ENCODE data around the gene NXPH2. TPM values are rescaled to one million over a fixed set of nuclear protein-coding genes. Genes with fewer than 3 reads are reported as not detected.
"Not testable (repeated sequence)": the region's sequence is repeated elsewhere in the genome, so short reads cannot be mapped to it uniquely, and the experiment has no call there.

Gene NXPH2
- total and polyA plus RNA-seq, 4 donors, result 12.7 to 23.3 (median 15.8) TPM

DNA sequence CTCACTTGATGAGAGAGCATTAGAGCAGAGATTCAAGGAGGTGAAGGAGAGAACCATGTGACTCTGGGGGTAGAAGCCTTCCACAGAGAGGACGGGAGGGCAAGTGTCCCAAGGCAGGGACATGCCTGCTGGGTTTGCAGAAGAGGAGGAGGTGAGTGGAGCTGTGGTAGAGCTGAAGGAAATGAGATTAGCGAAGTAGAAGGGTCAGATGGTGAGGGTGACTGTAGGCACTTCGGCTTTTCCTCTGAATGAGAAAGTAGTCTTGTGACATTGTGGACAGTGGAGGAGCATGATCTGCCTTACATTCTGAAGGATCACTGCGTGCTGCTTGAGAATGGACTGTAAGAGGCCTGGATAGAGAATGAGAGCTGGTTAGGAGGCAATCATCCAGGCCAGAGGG is 126.0 kb downstream of the NXPH2 start:
- Histone ChIP-seq H3K4me1 (ENCODE audit: control insufficient read depth, insufficient read depth, low read length) (no peaks in the 10 kb centered on the region), H3K27ac (ENCODE audit: low read depth, low read length) (no peak overlapping the region), H3K27me3 (ENCODE audit: control insufficient read depth, insufficient read depth, low read length) (no peaks in the 10 kb centered on the region), H3K4me3 (ENCODE audit: low read depth, low read length) (no peak overlapping the region), H3K9me3 (ENCODE audit: control insufficient read depth, insufficient read depth, low read length) (no peaks in the 10 kb centered on the region), H3K36me3 (ENCODE audit: control insufficient read depth, insufficient read depth, low read length) (no peaks in the 10 kb centered on the region)
- WGBS (ENCODE audit: insufficient coverage), result 88% methylated on average over 4 of the region's 4 CpGs
- no peak for DNase-seq (ENCODE audit: low read depth in 4 of 6, low spot score in 6 of 6)

DNA sequence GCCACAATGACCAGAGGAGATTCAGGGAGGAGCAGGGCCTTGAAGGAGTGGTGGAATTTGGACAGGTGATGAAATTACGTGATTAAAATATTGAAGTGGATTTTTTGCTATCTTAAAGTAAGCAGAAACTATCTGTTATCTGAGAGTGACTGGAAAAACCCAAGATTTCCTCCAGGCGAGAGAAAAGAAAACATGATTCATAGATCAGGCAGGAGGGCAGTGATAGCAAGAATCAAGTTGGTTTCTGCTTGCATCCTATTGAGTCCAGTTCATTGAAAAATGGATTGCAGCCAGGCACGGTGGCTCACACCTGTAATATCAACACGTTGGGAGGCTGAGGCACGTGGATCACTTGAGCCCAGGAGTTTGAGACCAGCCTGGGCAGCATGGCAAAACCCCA is 127.8 kb downstream of the NXPH2 start:
- Histone ChIP-seq H3K4me1 (ENCODE audit: control insufficient read depth, insufficient read depth, low read length) (no peaks in the 10 kb centered on the region), H3K27me3 (ENCODE audit: control insufficient read depth, insufficient read depth, low read length) (no peaks in the 10 kb centered on the region), H3K9me3 (ENCODE audit: control insufficient read depth, insufficient read depth, low read length) (no peaks in the 10 kb centered on the region), H3K4me3 (ENCODE audit: low read depth, low read length) (no peak overlapping the region), H3K36me3 (ENCODE audit: control insufficient read depth, insufficient read depth, low read length) (no peaks in the 10 kb centered on the region), H3K27ac (ENCODE audit: low read depth, low read length) (no peak overlapping the region)
- WGBS (ENCODE audit: insufficient coverage), result 79% methylated on average over 2 of the region's 5 CpGs
- no peak for DNase-seq (ENCODE audit: low read depth in 4 of 6, low spot score in 6 of 6)

DNA sequence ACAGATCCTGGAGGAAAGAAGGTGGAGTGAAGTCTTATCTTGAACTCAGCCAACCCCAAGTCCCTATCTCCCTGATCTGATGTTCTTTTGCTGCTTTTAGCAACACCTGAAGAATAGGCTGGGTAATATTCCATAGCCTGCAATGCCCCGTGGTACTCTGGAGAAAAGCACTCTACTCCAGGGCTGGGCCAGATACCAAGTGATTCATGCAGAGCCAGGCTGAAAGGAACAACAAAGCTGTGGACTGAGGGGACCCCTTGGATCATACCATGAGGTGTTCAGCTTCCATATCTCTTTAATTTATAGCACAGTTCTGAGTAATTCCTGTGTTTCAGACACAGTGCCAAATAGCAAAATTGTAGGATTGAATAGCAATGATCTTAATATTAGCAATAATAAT is 130.6 kb downstream of the NXPH2 start:
- no peak for DNase-seq (ENCODE audit: low read depth in 4 of 6, low spot score in 6 of 6)

DNA sequence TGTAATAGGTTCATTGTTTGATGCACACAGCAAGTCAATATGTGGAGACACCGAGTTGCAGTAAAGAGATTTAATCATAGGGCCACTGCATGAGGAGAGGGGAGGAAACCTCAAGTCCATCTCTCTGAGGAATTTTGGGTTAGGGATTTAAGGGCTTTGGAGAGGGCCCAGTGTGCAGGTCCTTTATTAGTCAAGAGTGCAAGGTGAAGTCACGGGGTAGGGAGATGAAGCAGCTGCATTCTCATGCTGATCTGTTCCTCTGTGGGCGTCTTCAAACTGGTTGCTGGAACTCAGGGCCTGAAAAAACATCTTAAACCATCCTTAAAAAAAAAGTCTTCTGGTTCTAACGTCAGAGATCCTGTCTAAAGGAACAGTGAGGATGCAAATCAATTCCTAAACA is 131.6 kb downstream of the NXPH2 start:
- no peaks in the 10 kb centered on the region for H3K4me1 ChIP-seq (ENCODE audit: control insufficient read depth, insufficient read depth, low read length)
- no peak for DNase-seq (ENCODE audit: low read depth in 4 of 6, low spot score in 6 of 6)
- no peaks in the 10 kb centered on the region for H3K27me3 ChIP-seq (ENCODE audit: control insufficient read depth, insufficient read depth, low read length)
- no peak overlapping the region for H3K27ac ChIP-seq (ENCODE audit: low read depth, low read length)
- H3K9me3 ChIP-seq (ENCODE audit: control insufficient read depth, insufficient read depth, low read length), result no peaks in the 10 kb centered on the region
- 38% methylated on average over 3 of the region's 4 CpGs for WGBS (ENCODE audit: insufficient coverage)
- H3K4me3 ChIP-seq (ENCODE audit: low read depth, low read length), result no peak overlapping the region
- no peaks in the 10 kb centered on the region for H3K36me3 ChIP-seq (ENCODE audit: control insufficient read depth, insufficient read depth, low read length)

More for the DNA sequence above, 130.6 kb downstream of the NXPH2 start:
- Histone ChIP-seq H3K36me3 (ENCODE audit: control insufficient read depth, insufficient read depth, low read length) (no peaks in the 10 kb centered on the region), H3K9me3 (ENCODE audit: control insufficient read depth, insufficient read depth, low read length) (no peaks in the 10 kb centered on the region), H3K4me1 (ENCODE audit: control insufficient read depth, insufficient read depth, low read length) (no peaks in the 10 kb centered on the region), H3K27ac (ENCODE audit: low read depth, low read length) (no peak overlapping the region), H3K4me3 (ENCODE audit: low read depth, low read length) (no peak overlapping the region), H3K27me3 (ENCODE audit: control insufficient read depth, insufficient read depth, low read length) (no peaks in the 10 kb centered on the region)
- 40% methylated on average over 1 of the region's 1 CpG for WGBS (ENCODE audit: insufficient coverage)

DNA sequence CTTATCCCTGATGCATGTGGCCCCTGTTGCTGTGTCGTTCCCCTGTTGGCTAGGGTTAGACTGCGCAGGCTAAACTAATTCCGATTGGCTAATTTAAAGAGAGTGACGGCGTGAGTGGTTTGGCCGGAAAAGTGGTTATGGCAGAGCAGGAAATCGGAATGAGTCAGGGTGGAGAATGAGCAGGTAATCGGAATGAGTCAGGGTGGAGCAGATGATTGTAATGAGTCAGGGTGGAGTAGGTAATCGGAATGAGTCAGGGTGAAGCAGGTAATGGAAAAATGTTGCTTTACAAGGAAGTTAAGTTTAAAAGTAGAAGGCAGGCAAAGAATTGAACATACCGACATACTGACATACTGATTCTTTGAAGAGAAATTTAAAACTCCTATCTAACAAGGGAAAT is 135.4 kb downstream of the NXPH2 start:
- not testable (repeated sequence) for H3K27ac ChIP-seq (ENCODE audit: low read depth, low read length)
- WGBS (ENCODE audit: insufficient coverage), result 93% methylated on average over 8 of the region's 10 CpGs

DNA sequence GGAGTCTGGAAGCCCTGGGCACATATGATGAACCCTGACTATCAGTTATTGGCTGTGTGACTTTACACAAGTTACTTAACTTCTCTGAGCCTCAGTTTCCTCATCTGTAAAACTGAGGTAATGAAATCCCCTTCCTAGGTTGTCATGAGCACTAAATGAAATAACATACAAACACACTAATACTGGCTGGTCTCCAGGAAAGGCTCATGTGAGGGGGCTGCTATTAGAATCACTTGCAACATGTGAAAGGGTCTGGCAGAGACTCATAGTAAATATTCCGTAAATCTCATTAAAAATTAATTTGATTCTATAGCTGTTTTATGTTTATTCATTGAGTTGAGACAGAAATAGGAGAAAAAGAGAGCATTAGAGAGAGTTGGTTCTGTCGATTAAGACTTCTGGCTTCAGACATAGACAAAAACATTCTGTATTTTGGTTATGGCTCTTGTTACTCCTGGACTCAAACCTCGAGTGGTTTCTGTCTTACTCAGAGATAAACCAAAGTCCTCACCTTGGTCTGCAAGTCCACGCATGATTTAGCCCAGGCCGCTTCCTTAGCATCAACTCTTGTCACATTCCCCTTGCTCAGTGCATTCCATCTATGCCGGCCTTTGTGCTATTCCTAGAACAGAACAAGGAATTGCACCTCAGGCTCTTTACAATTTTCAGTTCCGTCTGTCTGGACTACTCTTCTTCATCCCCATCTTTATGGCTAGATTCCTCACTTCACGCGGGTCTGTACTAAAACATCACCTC is 139.1 kb downstream of the NXPH2 start:
- H3K4me3 ChIP-seq (ENCODE audit: low read depth, low read length), result no peak overlapping the region
- H3K4me1 ChIP-seq (ENCODE audit: control insufficient read depth, insufficient read depth, low read length), result no peaks in the 10 kb centered on the region
- H3K9me3 ChIP-seq (ENCODE audit: control insufficient read depth, insufficient read depth, low read length), result no peaks in the 10 kb centered on the region
- WGBS (ENCODE audit: insufficient coverage), result 86% methylated on average over 8 of the region's 9 CpGs
- DNase-seq (ENCODE audit: low read depth in 4 of 6, low spot score in 6 of 6), result no peak
- H3K36me3 ChIP-seq (ENCODE audit: control insufficient read depth, insufficient read depth, low read length), result no peaks in the 10 kb centered on the region
- no peak overlapping the region for H3K27ac ChIP-seq (ENCODE audit: low read depth, low read length)
- no peaks in the 10 kb centered on the region for H3K27me3 ChIP-seq (ENCODE audit: control insufficient read depth, insufficient read depth, low read length)

More for the DNA sequence above, 135.4 kb downstream of the NXPH2 start:
- DNase-seq (ENCODE audit: low read depth in 4 of 6, low spot score in 6 of 6); H3K27me3 ChIP-seq (ENCODE audit: control insufficient read depth, insufficient read depth, low read length); H3K4me3 ChIP-seq (ENCODE audit: low read depth, low read length); H3K4me1 ChIP-seq (ENCODE audit: control insufficient read depth, insufficient read depth, low read length); H3K36me3 ChIP-seq (ENCODE audit: control insufficient read depth, insufficient read depth, low read length); H3K9me3 ChIP-seq (ENCODE audit: control insufficient read depth, insufficient read depth, low read length): not testable (repeated sequence)

DNA sequence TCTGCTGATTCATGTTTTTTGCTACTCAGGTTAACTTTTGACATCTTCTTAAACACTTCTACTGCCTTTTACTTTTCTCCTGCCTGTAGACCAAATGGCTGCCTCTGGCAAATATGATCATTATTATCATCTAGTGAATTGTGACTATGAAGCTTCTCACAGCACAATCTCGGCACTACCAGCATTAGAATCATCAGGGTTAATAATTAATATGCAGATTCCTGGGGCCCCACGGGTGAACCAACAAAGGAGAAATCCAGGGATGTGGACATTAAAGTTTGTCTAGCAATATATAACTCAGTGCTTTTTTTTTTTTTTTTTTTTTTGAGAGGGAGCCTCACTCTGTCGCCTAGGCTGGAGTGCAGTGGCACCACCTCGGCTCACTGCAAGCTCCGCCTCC is 142.5 kb downstream of the NXPH2 start:
- Histone ChIP-seq H3K27me3 (ENCODE audit: control insufficient read depth, insufficient read depth, low read length) (no peaks in the 10 kb centered on the region), H3K9me3 (ENCODE audit: control insufficient read depth, insufficient read depth, low read length) (peaks cover 3% of the 10 kb centered on the region), H3K4me1 (ENCODE audit: control insufficient read depth, insufficient read depth, low read length) (no peaks in the 10 kb centered on the region), H3K4me3 (ENCODE audit: low read depth, low read length) (no peak overlapping the region), H3K36me3 (ENCODE audit: control insufficient read depth, insufficient read depth, low read length) (no peaks in the 10 kb centered on the region), H3K27ac (ENCODE audit: low read depth, low read length) (no peak overlapping the region)
- no peak for DNase-seq (ENCODE audit: low read depth in 4 of 6, low spot score in 6 of 6)
- no CpG with 5 or more reads among the region's 5 CpGs for WGBS (ENCODE audit: insufficient coverage)

DNA sequence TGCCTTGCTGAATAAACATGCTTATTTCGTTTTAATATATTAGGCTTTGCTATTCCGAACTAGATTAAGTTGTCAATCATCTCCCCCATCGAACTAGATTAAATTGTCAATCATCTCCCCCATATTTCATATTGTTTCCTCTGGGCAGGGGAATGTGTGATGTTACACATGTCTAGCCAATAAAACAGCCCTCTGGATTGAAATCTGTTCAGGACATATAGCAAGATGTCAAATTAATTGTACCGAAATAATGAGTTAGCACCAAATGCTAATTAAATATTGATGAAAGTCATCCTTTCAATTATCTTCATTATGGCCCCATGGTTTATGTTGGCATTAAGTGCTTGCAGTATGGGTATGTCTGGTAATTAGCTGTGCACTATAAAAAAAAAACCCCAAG is 143.1 kb downstream of the NXPH2 start:
- WGBS (ENCODE audit: insufficient coverage), result no CpG with 5 or more reads among the region's 4 CpGs
- Histone ChIP-seq H3K36me3 (ENCODE audit: control insufficient read depth, insufficient read depth, low read length) (no peaks in the 10 kb centered on the region), H3K4me1 (ENCODE audit: control insufficient read depth, insufficient read depth, low read length) (no peaks in the 10 kb centered on the region), H3K9me3 (ENCODE audit: control insufficient read depth, insufficient read depth, low read length) (peaks cover 3% of the 10 kb centered on the region), H3K27me3 (ENCODE audit: control insufficient read depth, insufficient read depth, low read length) (no peaks in the 10 kb centered on the region), H3K4me3 (ENCODE audit: low read depth, low read length) (no peak overlapping the region), H3K27ac (ENCODE audit: low read depth, low read length) (no peak overlapping the region)
- DNase-seq (ENCODE audit: low read depth in 4 of 6, low spot score in 6 of 6), result peak in 1 of 6 donors; percentile 60

DNA sequence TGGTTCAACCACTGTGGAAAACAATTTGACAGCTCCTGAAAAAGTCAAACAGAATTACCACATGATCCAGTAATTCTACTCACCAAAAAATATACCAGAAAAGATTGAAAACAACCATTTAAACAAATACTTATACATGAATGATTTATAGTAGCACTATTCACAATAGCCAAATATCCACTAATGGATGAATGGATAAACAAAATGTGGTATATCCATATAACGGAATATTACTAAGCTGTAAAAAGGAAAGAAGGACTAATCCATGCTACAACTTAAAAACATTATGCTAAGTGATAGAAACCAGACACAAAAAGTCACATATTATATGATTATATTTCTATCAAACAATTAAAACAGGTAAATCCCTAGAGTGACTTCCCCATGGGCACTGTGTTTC is 147.1 kb downstream of the NXPH2 start:
- H3K27me3 ChIP-seq (ENCODE audit: control insufficient read depth, insufficient read depth, low read length), result no peaks in the 10 kb centered on the region
- no peaks in the 10 kb centered on the region for H3K4me1 ChIP-seq (ENCODE audit: control insufficient read depth, insufficient read depth, low read length)
- no CpG with 5 or more reads among the region's 1 CpG for WGBS (ENCODE audit: insufficient coverage)

DNA sequence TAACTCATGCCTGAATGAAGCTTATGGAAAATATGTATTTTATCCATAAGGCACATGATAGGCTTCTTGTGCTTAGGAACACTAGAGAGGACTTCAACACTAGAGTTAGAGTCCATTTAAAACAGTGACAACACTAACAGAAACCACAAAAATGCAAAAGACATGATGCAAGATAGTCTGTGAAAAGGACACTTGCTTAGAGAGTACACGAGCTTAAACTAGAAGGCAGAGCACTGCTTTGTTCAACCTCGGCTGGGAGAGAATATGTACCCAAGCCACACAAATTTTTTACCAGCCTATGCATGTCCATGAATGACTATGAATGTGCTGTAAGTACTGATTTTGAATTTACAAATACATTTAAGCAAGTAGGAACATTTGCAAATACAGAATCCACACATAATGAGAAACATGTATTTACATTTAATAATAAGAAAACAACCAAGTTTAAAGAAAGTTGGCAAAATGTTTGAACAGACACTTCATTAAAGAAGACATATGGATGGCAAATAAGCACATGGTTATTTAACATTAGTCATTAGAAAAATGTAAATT is 148.0 kb downstream of the NXPH2 start:
- H3K9me3 ChIP-seq (ENCODE audit: control insufficient read depth, insufficient read depth, low read length), result peaks cover 3% of the 10 kb centered on the region
- H3K36me3 ChIP-seq (ENCODE audit: control insufficient read depth, insufficient read depth, low read length), result no peaks in the 10 kb centered on the region
- H3K27me3 ChIP-seq (ENCODE audit: control insufficient read depth, insufficient read depth, low read length), result no peaks in the 10 kb centered on the region
- no peak overlapping the region for H3K4me3 ChIP-seq (ENCODE audit: low read depth, low read length)
- no peak overlapping the region for H3K27ac ChIP-seq (ENCODE audit: low read depth, low read length)
- DNase-seq (ENCODE audit: low read depth in 4 of 6, low spot score in 6 of 6), result no peak
- no peaks in the 10 kb centered on the region for H3K4me1 ChIP-seq (ENCODE audit: control insufficient read depth, insufficient read depth, low read length)
- no CpG with 5 or more reads among the region's 2 CpGs for WGBS (ENCODE audit: insufficient coverage)

More for the DNA sequence above, 147.1 kb downstream of the NXPH2 start:
- Histone ChIP-seq H3K36me3 (ENCODE audit: control insufficient read depth, insufficient read depth, low read length) (no peaks in the 10 kb centered on the region), H3K4me3 (ENCODE audit: low read depth, low read length) (no peak overlapping the region), H3K9me3 (ENCODE audit: control insufficient read depth, insufficient read depth, low read length) (peaks cover 3% of the 10 kb centered on the region), H3K27ac (ENCODE audit: low read depth, low read length) (no peak overlapping the region)
- DNase-seq (ENCODE audit: low read depth in 4 of 6, low spot score in 6 of 6), result no peak
